ENCODE results near the gene TEPSIN.
A peak's percentile ranks its signal among the peaks of the same experiment; 100 is the strongest.

Gene TEPSIN

GRCh38 chr17:81238815-81239713 lies at the start of gene TEPSIN, which contains the start of gene NDUFAF8:
Gene TEPSIN, minus strand, starts transcription at chr17:81239055. Its CDS starts 22 bp downstream, at chr17:81239033.
Gene NDUFAF8, plus strand, starts transcription at chr17:81239318. Its CDS starts 46 bp downstream, at chr17:81239364.
- peak; percentile 94 for FAIRE-seq

DNA sequence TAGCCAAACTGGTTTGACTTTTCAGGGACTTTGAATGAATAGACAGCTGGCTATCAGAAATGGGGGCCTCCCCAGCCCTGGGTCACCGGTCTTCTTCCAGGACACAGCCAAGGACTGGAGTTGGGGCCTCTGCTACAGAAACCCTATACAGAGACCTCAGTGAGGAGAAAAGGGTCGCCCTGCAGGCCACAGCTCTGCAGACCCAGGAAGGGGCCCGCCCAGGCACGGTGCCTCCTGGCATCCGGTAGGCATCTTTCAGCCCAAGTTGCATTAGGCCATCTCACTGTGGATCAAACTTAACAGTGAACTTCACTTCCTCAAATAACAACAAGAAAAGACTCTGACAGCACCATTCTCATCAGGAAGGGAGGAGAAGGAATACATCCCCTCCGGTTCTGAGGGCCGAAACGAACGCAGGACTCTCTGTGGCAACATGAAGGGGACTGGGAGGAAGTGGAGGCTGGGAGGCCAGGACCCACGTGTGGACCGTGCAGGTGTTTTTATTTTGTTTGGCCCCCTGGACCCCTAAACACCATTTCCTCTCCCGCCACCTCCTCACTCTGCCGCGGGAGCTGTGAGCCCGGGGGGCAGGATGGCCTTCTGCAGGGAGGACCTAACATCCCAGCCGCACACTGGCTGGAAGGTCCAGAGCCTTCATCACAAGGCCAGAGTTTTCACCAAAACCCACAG lies 49.0 kb upstream of the TEPSIN start:
- no peak for FAIRE-seq

DNA sequence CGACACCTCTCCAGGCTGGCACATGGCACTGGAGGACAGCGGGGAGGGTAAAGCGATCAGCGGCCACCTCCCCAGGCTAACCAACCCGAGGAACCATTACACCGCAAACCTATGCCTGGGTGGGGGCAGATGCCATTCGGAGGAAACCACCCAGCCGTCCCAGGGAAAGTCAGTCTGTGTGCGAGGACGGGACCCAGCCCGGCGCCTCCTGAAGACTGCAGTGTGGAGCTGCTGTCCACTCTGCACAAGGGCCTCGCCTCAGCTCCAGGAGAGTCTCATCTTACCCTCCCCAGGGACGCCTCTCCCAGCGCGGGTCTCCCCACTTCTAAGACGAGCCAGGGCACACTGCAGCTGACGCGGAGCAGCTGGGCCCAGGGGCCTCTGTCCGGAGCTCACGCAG lies 48.3 kb upstream of the TEPSIN start:
- FAIRE-seq: no peak

- FAIRE-seq: no peak
These were observed 47.8 kb upstream of the TEPSIN start for GRCh38 chr17:81286491-81287145.

DNA sequence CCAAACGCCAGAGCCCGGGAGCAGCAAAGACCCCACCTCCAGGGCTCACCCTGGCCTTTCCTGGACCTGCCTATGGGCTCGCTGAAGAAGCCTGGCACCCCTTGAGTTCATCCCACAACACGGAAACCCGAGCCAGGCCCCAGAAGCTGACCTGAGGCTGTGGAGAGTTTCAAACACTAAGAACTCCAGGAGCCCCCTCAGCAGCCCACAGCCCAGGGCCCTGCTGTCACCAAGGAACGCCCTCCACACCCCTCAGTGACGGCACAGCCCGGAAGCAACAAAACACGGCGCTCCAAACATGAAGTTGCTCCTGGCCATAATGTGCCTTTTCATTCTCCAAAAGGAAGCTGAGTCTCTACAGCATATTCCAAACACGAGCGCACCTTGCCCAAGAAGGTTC lies 47.0 kb upstream of the TEPSIN start:
- FAIRE-seq: no peak

DNA sequence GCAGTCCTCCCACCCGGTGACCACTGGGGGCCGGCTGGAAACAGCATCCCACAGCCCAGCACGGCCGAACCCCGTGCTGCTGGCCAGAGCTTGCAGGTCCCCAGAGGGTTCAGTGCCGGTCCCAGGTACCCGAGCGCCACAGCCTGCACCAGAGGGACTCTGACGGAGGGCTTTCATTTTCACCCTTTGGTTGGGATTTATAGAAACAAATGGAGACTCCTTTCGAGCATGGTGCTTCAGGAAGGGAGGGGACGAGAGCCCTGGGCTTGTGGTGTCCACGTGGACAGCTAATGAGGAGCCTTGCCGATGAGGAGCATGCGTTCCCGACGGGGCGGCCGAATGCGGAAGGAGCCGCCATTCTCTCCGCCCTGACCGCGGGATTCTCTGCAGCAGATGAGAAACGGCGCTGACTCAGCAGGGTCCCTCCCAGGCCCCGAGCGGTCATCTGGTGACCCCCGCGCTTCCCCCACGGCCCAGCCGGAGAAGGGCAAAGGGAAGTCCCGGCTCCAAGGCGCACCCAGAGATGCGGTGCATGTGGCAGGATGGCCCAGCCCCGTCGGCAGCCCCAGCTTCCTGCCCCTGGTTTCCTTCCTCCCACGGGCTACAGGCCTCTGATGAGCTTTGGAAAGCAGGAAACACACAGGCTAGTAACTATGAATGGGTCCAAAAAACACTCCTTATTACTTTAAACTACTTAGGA lies 46.5 kb upstream of the TEPSIN start:
- FAIRE-seq: no peak

- no peak for FAIRE-seq
These were observed 44.0 kb upstream of the TEPSIN start for GRCh38 chr17:81282876-81283275.

DNA sequence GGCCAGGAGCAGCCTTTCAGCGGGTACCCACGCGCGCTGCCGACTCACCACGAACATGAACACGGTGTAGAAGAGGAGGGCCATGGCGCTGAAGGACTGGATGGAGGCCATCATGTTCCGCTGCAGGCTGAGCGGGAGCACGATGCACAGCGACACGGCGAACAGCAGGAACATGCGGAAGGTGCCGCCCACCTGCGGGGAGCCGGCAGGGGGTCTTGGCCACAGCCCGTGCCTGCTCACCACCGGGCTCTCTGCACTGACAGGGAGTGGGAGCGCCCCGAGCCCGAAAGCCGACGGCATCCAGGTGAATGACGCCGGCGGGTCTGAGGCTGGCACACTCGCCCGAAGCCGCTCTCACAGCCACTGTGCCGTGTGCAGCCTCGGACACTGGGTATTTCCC lies 43.3 kb upstream of the TEPSIN start:
- no peak for FAIRE-seq

GRCh38 chr17:81280571-81280970 lies 41.7 kb upstream of the TEPSIN start:
- FAIRE-seq: no peak

DNA sequence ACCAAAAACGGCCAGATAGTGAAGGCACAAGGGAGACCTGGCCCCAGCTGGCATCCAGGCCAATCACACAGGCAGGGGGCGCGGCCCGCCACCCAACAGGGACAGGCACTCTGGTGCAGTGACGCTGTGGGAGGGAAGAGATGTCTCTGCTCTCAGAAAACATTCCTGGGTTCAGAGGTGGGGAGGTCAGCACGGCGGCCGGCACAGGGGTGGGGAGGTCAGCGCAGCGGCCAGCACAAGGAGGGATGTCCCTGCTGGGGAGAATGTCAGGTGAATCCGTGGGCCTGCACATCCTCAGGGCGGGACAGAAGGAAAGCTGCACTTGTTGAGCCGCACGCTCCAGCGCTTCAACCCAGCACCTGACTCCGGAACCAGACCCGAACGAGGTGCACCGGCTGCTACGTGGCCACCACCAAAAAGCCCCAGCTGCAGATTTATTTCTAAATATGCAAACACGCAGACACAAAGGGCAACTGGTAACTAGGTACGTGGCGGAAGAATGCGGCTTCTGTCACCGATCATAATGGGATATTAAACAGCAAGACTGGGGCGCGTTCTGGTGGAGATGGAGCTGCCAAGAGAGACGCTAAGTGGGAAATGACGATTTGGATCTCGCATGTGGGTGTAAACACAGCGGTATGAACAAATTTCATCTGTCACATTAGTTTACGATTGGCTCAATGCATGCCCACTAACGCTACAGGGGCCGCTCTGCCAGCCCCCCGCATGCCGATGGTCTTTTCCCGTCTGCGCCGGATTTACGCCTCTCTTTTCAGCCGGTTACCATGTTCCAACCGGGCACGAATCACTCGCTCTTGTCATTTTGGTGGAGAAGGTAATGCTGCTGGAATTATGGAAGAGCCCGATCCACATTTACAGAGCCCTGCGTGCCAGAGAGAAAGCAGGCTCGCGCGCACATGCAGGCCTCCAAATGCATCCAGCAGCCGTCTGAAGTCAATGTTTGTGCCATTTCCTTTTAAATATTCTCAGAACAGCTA lies 40.7 kb upstream of the TEPSIN start:
- FAIRE-seq: no peak

- FAIRE-seq: no peak
These were observed 40.0 kb upstream of the TEPSIN start for GRCh38 chr17:81278831-81279230.

DNA sequence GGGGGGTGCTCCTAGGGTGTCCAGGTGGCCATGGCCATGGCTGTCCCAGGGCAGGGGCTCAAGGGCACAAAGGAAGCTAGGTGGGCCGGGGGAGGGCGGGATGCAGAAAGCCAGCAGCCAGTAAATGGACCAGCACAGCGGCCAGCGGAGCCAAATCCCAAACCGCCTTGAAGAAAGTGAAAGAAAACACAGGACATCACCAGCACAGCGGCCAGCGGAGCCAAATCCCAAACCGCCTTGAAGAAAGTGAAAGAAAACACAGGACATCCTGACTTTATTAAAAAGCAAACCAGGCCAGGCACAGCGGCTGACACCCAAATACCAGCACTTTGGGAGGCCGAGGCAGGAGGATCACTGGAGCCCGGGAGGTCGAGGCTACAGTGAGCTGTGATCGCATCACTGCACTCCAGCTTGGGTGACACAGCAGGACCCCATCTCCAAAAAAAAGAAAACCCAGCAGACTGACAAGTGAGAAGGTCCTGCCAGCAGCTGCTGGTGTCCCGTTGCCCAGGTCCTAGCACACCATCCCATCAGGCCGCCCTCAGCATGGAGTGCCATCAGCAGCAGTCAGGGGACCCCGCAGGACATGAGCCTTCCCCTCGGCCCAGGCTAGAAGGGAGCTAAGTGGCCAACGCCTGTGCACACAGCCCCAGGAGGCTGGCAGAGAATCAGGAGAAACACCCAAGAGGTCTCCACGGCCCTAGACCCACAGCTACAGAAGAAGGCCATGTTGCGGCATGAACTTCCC lies 39.3 kb upstream of the TEPSIN start:
- no peak for FAIRE-seq

- FAIRE-seq: no peak
These were observed 38.6 kb upstream of the TEPSIN start for GRCh38 chr17:81277421-81277820.

GRCh38 chr17:81276781-81277180 lies 37.9 kb upstream of the TEPSIN start:
- no peak for FAIRE-seq

DNA sequence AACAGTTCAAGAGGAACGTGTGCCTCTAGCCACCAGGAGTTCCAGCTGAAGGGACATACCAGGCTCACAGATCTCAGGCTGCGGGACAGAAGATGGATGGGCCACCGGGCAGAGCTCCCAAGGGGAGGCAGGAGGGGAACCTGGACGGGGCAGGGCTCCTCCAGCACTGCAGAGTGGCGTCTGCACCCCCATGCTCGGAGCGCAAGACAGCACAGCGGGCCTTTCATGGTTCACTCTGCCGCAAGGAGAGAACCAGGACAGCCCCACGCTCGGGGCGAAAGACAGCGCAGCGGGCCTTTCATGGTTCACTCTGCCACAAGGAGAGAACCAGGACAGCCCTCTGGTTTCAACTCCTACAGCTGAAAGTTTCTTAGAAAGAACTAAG lies 35.6 kb upstream of the TEPSIN start:
- FAIRE-seq: no peak

GRCh38 chr17:81273698-81274470 lies 35.0 kb upstream of the TEPSIN start:
- no peak for FAIRE-seq

DNA sequence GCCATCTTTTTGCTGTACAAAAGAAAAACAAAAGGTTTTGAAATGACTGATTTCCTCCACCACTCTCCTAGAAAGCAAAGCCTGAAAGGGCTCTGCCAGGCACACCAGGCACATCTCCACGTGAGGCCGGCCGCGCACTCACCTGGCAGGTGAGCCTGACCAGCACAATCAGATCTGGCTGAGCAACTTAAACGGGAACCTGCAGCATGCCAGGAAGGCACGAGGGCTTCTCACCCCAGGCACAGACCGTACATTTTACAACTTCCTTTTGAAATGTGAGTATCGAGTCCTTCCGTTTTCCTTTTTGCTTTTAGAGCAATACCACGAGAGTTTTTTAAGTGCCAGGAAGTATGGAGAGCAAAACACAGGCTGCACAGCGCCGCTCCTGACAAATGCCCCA lies 33.8 kb upstream of the TEPSIN start:
- FAIRE-seq: no peak

DNA sequence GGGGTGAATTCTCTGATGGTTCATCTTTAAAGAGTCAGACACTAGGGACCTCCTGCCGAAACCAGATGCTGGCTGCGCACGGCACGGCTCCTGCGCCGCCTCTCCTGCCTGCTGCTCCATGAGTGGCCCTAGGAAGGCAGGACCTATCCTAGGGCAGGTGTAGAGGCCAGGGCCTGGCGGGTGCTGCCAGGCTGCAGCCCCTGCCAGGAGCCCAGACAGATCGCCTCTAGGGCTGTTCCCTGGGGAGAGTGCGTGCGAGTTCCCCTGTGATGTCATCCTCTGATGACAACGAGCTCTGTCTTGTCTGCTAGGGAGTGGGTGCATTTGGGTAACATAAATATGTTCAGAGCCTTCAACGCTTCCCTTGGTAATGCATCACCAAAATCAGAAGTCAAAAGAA lies 32.4 kb upstream of the TEPSIN start:
- no peak for FAIRE-seq

GRCh38 chr17:81270279-81270678 lies 31.4 kb upstream of the TEPSIN start:
- FAIRE-seq: no peak
